Measurements from ENCODE around the gene IER3. TPM values are rescaled to one million over a fixed set of nuclear protein-coding genes. Genes with fewer than 3 reads are reported as not detected.

Gene IER3
- total RNA-seq, 1 experiment from 2014 or later, result 82.4 TPM

DNA sequence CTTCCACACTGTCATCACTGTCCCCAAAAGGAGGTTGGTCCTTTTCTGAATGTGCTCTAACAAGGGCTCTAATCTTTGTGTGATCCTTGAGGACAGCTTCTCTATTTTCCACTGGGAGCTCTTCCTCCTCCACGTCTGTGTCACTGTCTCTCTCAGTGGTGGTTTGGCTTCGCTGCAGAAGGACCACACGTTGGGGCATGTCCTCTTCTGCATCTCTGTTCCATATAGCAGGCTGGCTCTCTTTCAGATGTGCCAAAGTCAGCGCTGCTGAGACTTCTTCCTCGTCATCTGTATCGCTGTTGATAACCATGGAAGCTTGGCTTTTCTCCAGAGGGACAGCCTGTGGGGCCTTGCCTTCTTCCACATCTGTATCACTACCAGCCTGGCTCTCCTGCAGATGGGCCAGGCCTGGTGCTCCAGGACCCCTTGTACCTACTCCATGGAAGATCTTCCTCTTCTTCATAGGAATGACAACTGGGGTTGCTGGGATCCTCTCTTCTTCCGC, 31.9 kb downstream of the IER3 start (continued):
- TF ChIP-seq, protein P1, sequence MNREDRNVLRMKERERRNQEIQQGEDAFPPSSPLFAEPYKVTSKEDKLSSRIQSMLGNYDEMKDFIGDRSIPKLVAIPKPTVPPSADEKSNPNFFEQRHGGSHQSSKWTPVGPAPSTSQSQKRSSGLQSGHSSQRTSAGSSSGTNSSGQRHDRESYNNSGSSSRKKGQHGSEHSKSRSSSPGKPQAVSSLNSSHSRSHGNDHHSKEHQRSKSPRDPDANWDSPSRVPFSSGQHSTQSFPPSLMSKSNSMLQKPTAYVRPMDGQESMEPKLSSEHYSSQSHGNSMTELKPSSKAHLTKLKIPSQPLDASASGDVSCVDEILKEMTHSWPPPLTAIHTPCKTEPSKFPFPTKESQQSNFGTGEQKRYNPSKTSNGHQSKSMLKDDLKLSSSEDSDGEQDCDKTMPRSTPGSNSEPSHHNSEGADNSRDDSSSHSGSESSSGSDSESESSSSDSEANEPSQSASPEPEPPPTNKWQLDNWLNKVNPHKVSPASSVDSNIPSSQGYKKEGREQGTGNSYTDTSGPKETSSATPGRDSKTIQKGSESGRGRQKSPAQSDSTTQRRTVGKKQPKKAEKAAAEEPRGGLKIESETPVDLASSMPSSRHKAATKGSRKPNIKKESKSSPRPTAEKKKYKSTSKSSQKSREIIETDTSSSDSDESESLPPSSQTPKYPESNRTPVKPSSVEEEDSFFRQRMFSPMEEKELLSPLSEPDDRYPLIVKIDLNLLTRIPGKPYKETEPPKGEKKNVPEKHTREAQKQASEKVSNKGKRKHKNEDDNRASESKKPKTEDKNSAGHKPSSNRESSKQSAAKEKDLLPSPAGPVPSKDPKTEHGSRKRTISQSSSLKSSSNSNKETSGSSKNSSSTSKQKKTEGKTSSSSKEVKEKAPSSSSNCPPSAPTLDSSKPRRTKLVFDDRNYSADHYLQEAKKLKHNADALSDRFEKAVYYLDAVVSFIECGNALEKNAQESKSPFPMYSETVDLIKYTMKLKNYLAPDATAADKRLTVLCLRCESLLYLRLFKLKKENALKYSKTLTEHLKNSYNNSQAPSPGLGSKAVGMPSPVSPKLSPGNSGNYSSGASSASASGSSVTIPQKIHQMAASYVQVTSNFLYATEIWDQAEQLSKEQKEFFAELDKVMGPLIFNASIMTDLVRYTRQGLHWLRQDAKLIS (CRISPR knock-in tag; IDR thresholded peaks at IDR 0.05; ENCODE audit: borderline replicate concordance), result no peak
- TF ChIP-seq, protein P2, sequence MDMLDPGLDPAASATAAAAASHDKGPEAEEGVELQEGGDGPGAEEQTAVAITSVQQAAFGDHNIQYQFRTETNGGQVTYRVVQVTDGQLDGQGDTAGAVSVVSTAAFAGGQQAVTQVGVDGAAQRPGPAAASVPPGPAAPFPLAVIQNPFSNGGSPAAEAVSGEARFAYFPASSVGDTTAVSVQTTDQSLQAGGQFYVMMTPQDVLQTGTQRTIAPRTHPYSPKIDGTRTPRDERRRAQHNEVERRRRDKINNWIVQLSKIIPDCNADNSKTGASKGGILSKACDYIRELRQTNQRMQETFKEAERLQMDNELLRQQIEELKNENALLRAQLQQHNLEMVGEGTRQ (CRISPR knock-in tag; IDR thresholded peaks at IDR 0.05), result no peak
- TF ChIP-seq RELA (CRISPR knock-in tag; IDR thresholded peaks at IDR 0.05; ENCODE audit: borderline replicate concordance) (no peak), CBFB (CRISPR knock-in tag; IDR thresholded peaks at IDR 0.05; ENCODE audit: low read depth) (no peak), NFYB (CRISPR knock-in tag; conservative IDR thresholded peaks at IDR 0.05; ENCODE audit: low read depth) (no peak), NR1H2 (CRISPR knock-in tag; IDR thresholded peaks at IDR 0.05) (no peak), MYBL2 (CRISPR knock-in tag; IDR thresholded peaks at IDR 0.05) (no peak), RORB (CRISPR knock-in tag; IDR thresholded peaks at IDR 0.05) (no peak), SMAD4 (CRISPR knock-in tag; IDR thresholded peaks at IDR 0.05) (no peak)
- TF ChIP-seq, protein P3, sequence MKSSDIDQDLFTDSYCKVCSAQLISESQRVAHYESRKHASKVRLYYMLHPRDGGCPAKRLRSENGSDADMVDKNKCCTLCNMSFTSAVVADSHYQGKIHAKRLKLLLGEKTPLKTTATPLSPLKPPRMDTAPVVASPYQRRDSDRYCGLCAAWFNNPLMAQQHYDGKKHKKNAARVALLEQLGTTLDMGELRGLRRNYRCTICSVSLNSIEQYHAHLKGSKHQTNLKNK (CRISPR knock-in tag; IDR thresholded peaks at IDR 0.05), result no peak
- TF ChIP-seq, protein P4, sequence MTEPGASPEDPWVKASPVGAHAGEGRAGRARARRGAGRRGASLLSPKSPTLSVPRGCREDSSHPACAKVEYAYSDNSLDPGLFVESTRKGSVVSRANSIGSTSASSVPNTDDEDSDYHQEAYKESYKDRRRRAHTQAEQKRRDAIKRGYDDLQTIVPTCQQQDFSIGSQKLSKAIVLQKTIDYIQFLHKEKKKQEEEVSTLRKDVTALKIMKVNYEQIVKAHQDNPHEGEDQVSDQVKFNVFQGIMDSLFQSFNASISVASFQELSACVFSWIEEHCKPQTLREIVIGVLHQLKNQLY (CRISPR knock-in tag; IDR thresholded peaks at IDR 0.05), result no peak
- TF ChIP-seq, protein P5, sequence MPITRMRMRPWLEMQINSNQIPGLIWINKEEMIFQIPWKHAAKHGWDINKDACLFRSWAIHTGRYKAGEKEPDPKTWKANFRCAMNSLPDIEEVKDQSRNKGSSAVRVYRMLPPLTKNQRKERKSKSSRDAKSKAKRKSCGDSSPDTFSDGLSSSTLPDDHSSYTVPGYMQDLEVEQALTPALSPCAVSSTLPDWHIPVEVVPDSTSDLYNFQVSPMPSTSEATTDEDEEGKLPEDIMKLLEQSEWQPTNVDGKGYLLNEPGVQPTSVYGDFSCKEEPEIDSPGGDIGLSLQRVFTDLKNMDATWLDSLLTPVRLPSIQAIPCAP (CRISPR knock-in tag; IDR thresholded peaks at IDR 0.05), result no peak
- TF ChIP-seq, protein P6, sequence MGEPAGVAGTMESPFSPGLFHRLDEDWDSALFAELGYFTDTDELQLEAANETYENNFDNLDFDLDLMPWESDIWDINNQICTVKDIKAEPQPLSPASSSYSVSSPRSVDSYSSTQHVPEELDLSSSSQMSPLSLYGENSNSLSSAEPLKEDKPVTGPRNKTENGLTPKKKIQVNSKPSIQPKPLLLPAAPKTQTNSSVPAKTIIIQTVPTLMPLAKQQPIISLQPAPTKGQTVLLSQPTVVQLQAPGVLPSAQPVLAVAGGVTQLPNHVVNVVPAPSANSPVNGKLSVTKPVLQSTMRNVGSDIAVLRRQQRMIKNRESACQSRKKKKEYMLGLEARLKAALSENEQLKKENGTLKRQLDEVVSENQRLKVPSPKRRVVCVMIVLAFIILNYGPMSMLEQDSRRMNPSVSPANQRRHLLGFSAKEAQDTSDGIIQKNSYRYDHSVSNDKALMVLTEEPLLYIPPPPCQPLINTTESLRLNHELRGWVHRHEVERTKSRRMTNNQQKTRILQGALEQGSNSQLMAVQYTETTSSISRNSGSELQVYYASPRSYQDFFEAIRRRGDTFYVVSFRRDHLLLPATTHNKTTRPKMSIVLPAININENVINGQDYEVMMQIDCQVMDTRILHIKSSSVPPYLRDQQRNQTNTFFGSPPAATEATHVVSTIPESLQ (CRISPR knock-in tag; IDR thresholded peaks at IDR 0.05), result no peak
- TF ChIP-seq, protein P7, sequence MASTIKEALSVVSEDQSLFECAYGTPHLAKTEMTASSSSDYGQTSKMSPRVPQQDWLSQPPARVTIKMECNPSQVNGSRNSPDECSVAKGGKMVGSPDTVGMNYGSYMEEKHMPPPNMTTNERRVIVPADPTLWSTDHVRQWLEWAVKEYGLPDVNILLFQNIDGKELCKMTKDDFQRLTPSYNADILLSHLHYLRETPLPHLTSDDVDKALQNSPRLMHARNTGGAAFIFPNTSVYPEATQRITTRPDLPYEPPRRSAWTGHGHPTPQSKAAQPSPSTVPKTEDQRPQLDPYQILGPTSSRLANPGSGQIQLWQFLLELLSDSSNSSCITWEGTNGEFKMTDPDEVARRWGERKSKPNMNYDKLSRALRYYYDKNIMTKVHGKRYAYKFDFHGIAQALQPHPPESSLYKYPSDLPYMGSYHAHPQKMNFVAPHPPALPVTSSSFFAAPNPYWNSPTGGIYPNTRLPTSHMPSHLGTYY (CRISPR knock-in tag; IDR thresholded peaks at IDR 0.05), result no peak

DNA sequence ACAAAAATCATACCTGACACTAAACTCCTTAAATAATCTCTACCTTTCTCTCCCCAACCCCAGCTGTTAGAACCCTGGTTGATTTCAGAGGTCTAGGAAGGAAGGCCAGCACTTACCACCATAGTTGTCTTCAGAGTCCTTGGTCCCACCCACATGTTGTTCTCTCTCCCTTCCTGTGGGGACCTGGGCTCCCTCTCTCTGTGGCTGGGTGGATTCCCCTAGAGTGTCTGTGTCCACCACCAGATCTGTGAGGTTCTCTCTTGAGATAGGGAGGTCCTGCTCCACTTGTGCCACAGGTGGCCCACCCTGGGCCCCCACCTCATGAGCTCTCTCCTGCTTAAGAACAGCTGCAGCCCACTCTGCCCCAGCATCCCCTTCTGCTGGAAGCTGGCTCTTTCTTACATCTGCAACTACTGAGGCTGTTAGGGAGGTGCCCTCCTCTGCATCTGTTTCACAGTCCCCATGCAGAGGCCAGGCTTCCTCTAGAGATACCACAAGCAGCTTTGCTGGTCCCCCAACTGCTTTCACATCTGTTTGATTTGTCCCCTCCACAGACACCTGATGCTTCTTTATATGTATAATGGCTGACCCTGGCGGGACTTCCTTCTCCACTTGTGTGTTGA, 32.5 kb downstream of the IER3 start:
- ATAC-seq (no peak), DNase-seq (ENCODE audit: low spot score) (no peak)
- Mint-ChIP-seq H3K27ac (no peak overlapping the region), H3K36me3 (peaks cover 74% of the 10 kb centered on the region), H3K4me3 (no peak overlapping the region), H3K9me3 (no peaks in the 10 kb centered on the region), H3K4me1 (peaks cover 22% of the 10 kb centered on the region), H3K27me3 (ENCODE audit: low read depth) (no peaks in the 10 kb centered on the region)
- ChIA-PET POLR2A (interaction anchor here (1.2 to 1.3 kb wide), 2 partner anchors 8 to 24 kb away, joined by 3 to 4 read pairs; no protein-coding TSS in a partner anchor), CTCF (no interaction called here)
- TF ChIP-seq, protein P1 (CRISPR knock-in tag; IDR thresholded peaks at IDR 0.05; ENCODE audit: borderline replicate concordance), result no peak
- TF ChIP-seq, protein P3 (CRISPR knock-in tag; IDR thresholded peaks at IDR 0.05), result no peak
- TF ChIP-seq IRF2 (CRISPR knock-in tag; IDR thresholded peaks at IDR 0.05; ENCODE audit: borderline replicate concordance, low read depth), result no peak
- TF ChIP-seq RORB (CRISPR knock-in tag; IDR thresholded peaks at IDR 0.05), result no peak
- TF ChIP-seq, protein P6 (CRISPR knock-in tag; IDR thresholded peaks at IDR 0.05), result no peak
- TF ChIP-seq ZNF138 (CRISPR knock-in tag; conservative IDR thresholded peaks at IDR 0.05), result no peak
- TF ChIP-seq GTF2I (CRISPR knock-in tag; conservative IDR thresholded peaks at IDR 0.05), result no peak

All from WTC11 (cell line).